Measurements from ENCODE around the gene ARFGAP3. TPM values are rescaled to one million over a fixed set of nuclear protein-coding genes. Genes with fewer than 3 reads are reported as not detected.

The ARFGAP3 gene
- total RNA-seq, 1 experiment from 2014 or later, result 30.0 TPM

DNA sequence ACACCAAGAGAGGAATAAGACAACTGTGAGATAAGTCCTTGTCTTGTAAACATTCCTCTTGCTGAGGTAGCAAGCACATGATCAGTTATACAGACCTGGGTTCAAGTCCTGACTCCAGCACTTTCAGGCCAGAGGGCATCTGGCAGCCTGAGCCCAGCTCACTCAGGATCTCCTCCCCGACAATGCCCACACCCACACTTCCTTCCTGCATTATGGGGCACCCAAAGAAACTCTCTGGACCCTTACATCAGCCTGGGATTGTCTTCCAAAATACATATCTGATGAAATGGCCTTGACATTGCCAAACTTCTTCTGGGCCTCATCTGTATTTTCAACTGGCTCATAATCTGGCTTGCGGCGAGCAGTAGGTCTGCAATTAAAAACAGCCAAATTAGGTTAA is 48.6 kb downstream of the ARFGAP3 start:
- intact Hi-C loops (cut with micrococcal nuclease; ENCODE audit: unreplicated experiment), result no loop called here
- ChIA-PET POLR2A (ENCODE audit: low non-redundant PET) (no interaction called here), CTCF (no interaction called here)
- no peak overlapping the region for H3K27ac ChIP-seq (ENCODE audit: low read depth, low read length, poor library complexity, severe bottlenecking)
- H3K27me3 ChIP-seq (replicated peaks; ENCODE audit: insufficient read depth, low read depth, low read length, poor library complexity), result no peaks in the 10 kb centered on the region
- BruUV-seq (replicated peaks), result no TSS peak
- TF ChIP-seq EZH2 (IDR thresholded peaks at IDR 0.05; ENCODE audit: borderline replicate concordance, low read depth, low read length, poor library complexity, severe bottlenecking), result no peak
- TF ChIP-seq, protein P1, sequence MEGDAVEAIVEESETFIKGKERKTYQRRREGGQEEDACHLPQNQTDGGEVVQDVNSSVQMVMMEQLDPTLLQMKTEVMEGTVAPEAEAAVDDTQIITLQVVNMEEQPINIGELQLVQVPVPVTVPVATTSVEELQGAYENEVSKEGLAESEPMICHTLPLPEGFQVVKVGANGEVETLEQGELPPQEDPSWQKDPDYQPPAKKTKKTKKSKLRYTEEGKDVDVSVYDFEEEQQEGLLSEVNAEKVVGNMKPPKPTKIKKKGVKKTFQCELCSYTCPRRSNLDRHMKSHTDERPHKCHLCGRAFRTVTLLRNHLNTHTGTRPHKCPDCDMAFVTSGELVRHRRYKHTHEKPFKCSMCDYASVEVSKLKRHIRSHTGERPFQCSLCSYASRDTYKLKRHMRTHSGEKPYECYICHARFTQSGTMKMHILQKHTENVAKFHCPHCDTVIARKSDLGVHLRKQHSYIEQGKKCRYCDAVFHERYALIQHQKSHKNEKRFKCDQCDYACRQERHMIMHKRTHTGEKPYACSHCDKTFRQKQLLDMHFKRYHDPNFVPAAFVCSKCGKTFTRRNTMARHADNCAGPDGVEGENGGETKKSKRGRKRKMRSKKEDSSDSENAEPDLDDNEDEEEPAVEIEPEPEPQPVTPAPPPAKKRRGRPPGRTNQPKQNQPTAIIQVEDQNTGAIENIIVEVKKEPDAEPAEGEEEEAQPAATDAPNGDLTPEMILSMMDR (conservative IDR thresholded peaks at IDR 0.05; ENCODE audit: low read depth, low read length), result no peak
- H3K9me3 ChIP-seq (ENCODE audit: low read depth, low read length, poor library complexity, severe bottlenecking), result no peaks in the 10 kb centered on the region
- no peak for DNase-seq (ENCODE audit: low spot score)
- H3K4me3 ChIP-seq (ENCODE audit: low read depth, low read length, poor library complexity, severe bottlenecking), result no peak overlapping the region
- no peaks in the 10 kb centered on the region for H3K4me1 ChIP-seq (ENCODE audit: insufficient read depth, low read length, poor library complexity, severe bottlenecking)
- H3K36me3 ChIP-seq (ENCODE audit: insufficient read depth, low read length, poor library complexity, severe bottlenecking), result peaks cover 43% of the 10 kb centered on the region

DNA sequence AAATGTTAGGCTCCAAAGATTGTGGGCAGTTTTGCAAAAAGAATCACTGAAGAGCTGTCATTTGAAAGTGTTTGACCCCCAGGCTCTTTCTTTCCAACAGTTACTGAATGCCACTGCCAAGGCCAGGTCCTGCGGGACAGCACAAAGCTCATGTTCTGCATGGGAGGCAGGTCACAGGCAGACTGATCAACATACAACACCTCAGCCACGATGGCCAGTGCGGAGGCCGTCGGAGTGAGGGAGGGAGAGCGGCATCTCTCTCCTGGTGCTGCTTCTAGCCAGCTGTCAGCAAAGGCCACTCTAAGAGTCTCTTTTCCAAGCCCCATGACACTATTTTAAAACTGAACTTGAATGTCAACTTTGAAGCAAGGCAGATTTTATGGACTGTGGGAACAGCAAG is 49.9 kb downstream of the ARFGAP3 start:
- H3K4me3 ChIP-seq (ENCODE audit: low read depth, low read length, poor library complexity, severe bottlenecking), result no peak overlapping the region
- BruUV-seq (replicated peaks), result no TSS peak
- POLR2A ChIA-PET (ENCODE audit: low non-redundant PET), result interaction anchor here (0.6 kb wide), 1 partner anchor 85 kb away, joined by 4 read pairs; no protein-coding TSS in a partner anchor
- H3K4me1 ChIP-seq (ENCODE audit: insufficient read depth, low read length, poor library complexity, severe bottlenecking), result no peaks in the 10 kb centered on the region
- CTCF ChIA-PET, result no interaction called here
- no peak for DNase-seq (ENCODE audit: low spot score)
- H3K27me3 ChIP-seq (replicated peaks; ENCODE audit: insufficient read depth, low read depth, low read length, poor library complexity), result no peaks in the 10 kb centered on the region
- no peak overlapping the region for H3K27ac ChIP-seq (ENCODE audit: low read depth, low read length, poor library complexity, severe bottlenecking)
- TF ChIP-seq, protein P1 (conservative IDR thresholded peaks at IDR 0.05; ENCODE audit: low read depth, low read length), result no peak
- intact Hi-C loops (cut with micrococcal nuclease; ENCODE audit: unreplicated experiment), result no loop called here
- H3K36me3 ChIP-seq (ENCODE audit: insufficient read depth, low read length, poor library complexity, severe bottlenecking), result peaks cover 43% of the 10 kb centered on the region
- H3K9me3 ChIP-seq (ENCODE audit: low read depth, low read length, poor library complexity, severe bottlenecking), result no peaks in the 10 kb centered on the region

DNA sequence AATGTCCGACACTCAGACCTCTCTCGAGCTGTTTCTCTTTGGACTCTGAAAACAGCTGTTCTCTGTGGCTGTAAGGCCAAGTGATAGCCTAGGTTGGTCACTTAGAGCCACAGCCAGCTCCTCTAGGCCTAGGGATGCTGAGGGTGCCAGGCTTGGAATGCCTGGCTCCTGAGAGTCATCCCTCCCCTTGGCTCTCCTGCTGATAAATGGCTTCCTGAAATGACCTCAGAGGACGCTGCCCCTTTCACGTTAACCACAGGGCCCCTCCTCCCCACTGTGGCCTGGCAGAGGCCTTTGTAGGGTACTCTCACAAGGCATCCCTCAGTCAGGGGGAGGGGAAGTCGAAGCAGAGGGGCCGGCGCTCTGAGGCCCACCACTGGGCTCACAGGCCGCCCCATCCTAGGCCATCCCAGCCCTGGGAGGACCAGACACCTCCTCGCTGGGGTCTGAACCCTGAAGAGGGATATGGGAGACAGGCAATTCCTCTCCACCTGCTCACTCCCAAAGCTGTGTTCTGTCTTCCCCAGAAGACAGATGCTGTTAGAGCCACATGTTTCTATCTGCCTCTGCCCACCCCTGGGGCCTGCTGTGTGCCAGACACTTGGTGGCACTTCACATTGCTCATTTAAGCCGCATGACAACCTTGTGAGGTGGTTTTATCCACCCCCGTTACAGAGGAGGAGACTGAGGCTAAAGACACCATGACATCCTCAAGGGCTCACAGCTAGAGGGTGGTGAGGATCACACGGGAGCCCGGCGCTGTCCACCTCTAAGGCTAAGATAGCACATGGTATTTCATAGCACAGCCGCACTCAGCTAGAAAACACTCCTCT is 50.9 kb downstream of the ARFGAP3 start:
- DNase-seq (ENCODE audit: low spot score), result no peak
- no peak overlapping the region for H3K27ac ChIP-seq (ENCODE audit: low read depth, low read length, poor library complexity, severe bottlenecking)

More for the DNA sequence above, 50.9 kb downstream of the ARFGAP3 start:
- Histone ChIP-seq H3K4me3 (ENCODE audit: low read depth, low read length, poor library complexity, severe bottlenecking) (no peak overlapping the region), H3K4me1 (ENCODE audit: insufficient read depth, low read length, poor library complexity, severe bottlenecking) (no peaks in the 10 kb centered on the region), H3K36me3 (ENCODE audit: insufficient read depth, low read length, poor library complexity, severe bottlenecking) (peaks cover 40% of the 10 kb centered on the region), H3K9me3 (ENCODE audit: low read depth, low read length, poor library complexity, severe bottlenecking) (no peaks in the 10 kb centered on the region), H3K27me3 (replicated peaks; ENCODE audit: insufficient read depth, low read depth, low read length, poor library complexity) (no peaks in the 10 kb centered on the region)
- ChIA-PET CTCF (no interaction called here), POLR2A (ENCODE audit: low non-redundant PET) (no interaction called here)
- intact Hi-C loops (cut with micrococcal nuclease; ENCODE audit: unreplicated experiment), result no loop called here
- TF ChIP-seq, protein P1 (conservative IDR thresholded peaks at IDR 0.05; ENCODE audit: low read depth, low read length), result no peak
- no peak for TF ChIP-seq EZH2 (IDR thresholded peaks at IDR 0.05; ENCODE audit: borderline replicate concordance, low read depth, low read length, poor library complexity, severe bottlenecking)
- no TSS peak for BruUV-seq (replicated peaks)
